AG09319 (cell line): Measurements from ENCODE around the gene FRMD7.
A peak's percentile ranks its signal among the peaks of the same experiment; 100 is the strongest.

Experiments
- DNase-seq: peaks from one replicate; pipeline ENCODE4 v3.0.0-alpha.2; 2010; ENCODE audit warnings: low read depth; ENCODE audit errors: extremely low read depth
- CTCF ChIP-seq: IDR thresholded peaks from 2 replicates; pipeline ENCODE4 v1.5.1; 2011; ENCODE audit warnings: low read depth, mild to moderate bottlenecking, inconsistent platforms, low read length, moderate library complexity

FRMD7 gene

GRCh38 chrX:132093239-132093860 is 34.5 kb downstream of the FRMD7 start:
- TF ChIP-seq CTCF: no peak
- no peak for DNase-seq

GRCh38 chrX:132092439-132093065 is 35.3 kb downstream of the FRMD7 start:
- peak; percentile 86 for TF ChIP-seq CTCF
- peak; percentile 27 for DNase-seq

DNA sequence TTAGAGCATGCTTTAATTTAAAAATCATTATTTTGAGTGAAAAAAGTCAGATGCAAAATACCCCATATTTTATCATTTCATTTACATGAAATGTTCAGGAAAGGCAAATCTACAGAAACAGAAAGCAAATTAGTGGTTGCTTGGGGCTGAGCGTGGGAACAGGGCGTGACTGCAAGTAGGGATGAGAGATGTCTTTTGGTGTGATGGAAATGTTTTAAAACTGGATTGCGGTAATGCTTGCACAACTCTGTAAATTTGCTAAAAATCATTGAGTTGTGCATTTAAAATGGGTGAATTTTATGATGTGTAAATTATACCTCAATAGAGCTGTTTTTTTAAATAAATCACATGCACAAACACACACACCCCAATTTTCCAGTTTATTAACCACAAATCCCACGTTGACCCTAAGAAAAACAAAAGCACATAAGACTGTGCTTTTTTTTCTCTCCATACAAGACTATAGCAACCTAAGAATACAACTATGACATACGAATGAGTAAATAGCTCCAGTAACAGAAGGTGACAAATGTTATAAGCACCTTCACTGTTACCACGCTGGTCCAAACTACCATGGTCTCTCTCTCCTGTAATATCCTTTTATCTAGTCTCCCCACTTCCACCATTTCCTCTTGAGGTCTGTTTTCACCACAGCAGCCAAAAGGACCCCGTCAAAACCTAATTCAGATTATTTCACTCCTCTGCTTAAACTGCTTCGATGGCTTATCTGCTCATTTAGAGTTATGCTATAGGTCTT is 37.2 kb downstream of the FRMD7 start:
- TF ChIP-seq CTCF: no peak
- DNase-seq: no peak

DNA sequence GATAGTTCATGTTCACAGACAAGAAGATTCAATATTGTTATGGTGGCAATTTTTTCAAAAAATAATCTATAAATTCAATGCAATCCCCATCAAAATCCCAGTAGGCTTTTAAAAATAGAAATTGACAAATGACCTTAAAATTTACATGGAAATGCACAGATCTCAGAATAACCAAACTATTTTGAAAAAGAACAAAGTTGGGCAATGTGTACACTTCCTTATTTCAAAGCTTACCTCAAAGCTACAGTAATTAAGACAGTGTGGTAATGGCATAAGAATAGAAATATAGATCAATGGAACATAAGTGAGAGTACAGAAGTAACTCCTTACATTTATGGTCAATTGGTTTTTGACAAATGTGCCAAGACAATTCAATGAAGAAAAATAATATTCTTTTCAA is 39.0 kb downstream of the FRMD7 start:
- no peak for DNase-seq
- TF ChIP-seq CTCF: no peak

DNA sequence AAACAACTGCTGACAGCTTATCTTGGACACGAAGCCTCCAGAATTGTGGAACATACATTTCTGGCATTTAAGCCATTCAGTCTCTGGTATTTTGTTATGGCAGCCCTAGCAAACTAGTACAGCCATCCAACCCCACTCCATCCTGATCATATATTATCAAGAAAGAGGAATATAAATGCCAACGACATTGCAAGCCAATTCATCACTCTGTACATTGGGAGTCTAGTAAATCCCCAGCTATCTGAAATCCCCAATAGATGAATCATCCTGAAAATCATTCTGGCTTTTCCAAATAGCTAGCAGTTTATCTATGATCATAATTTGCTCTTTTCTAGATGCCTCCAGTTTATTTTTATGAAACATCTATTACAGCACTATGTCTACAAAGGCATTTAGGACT is 41.1 kb downstream of the FRMD7 start:
- DNase-seq: no peak
- TF ChIP-seq CTCF: no peak

- TF ChIP-seq CTCF: no peak
- DNase-seq: no peak
Measured at GRCh38 chrX:132085786-132086185, 42.0 kb downstream of the FRMD7 start.

DNA sequence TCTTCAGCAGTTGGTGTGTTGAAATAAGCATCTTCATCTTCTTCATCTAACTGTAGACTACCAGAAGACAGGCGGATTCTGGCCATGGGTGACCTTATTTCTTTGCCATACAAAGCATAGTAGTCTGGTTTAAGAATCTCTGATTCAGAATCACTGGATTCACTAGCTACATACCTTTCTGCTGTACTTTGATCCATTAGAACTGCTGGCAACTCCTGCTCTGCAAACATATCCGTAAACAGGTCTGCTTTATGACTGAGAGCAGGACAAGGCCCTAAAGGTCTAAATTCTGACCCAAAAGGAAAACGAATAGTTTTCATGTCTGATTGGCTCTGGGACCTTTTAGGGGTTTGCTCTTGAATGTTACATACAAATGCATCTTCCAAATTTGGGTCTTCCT is 49.9 kb downstream of the FRMD7 start:
- DNase-seq: no peak
- TF ChIP-seq CTCF: no peak
